GF-D8 (cell line): ENCODE data around the gene CNGA2.

Experiments
- DNase-seq: peaks from one replicate; lab custom pipeline; 2025; lab: John Stamatoyannopoulos, UW

CNGA2 gene

GRCh38 chrX:151712253-151712652 is 22.3 kb upstream of the CNGA2 start:
- no peak for DNase-seq

DNA sequence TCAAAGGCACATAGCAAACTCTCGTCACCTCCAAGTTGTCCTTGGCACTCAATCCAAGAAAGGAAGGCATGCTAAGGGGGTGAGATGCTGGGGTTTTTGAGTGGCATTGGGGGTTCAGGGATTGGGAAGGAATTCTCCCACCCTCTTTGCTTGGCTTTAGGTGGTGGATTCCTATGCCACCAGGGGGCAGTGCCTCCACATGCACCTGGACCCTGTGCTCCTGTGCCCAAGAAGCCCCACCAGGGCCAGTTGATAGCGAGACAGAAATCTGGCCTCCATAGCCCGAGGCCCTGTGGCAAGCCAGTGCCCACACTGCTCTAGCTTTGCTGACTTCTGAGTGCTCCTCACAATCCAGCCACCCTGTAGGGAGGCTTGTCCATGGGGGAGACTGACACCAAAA is 20.7 kb upstream of the CNGA2 start:
- DNase-seq, result no peak

DNA sequence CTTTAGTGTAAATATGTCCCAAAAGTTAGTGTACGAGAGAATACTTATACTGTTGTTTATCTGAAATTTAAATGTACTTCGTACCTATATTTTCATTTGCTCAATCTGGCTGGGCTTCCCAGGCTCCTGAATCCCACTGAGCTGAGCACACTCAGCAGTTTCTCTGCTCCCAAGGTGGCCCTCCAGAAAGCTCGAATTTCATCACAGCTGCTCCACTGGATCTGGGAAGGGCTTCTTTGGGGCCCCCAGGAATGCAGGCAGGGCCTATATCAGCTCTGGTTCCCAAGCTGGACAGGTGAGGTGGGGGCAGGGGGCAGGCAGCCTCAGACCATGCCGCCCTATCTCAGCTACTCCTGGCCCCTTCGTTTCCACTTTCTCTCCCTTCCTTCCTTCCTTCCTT is 20.2 kb upstream of the CNGA2 start:
- no peak for DNase-seq

- no peak for DNase-seq
Measured at GRCh38 chrX:151715752-151716151, 18.8 kb upstream of the CNGA2 start, which contains the start of gene FATE1. FATE1 (plus strand) TSS chrX:151716035; CDS start chrX:151716120, 85 bp downstream.

DNA sequence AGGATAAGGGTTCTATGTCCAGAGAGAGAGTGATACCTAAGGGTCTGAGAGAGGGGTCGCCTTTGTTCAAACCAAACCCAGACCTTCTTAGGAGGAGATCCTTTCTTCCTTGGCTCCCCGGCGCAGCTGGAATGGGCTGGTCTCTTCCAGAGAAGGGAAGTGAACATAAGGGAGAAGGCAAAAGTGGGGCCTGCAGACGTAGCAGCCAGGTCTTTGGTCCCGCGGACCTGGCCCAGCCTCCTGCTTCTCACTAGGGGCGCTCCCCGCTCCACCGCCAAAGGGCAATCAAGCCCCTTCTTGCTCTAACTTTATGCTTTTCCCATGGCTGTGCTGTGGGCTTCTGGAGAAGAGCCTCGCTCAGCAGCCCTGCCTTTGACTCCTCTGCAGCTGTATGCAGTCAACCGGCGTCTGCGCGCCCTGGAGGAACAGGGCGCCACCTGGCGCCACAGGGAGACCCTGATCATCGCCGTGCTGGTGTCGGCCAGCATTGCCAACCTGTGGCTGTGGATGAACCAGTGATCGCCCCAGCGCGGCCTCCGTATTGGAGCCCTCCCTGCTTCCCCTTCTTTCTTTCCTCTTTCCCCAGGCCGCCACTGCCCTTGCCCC is 12.2 kb upstream of the CNGA2 start:
- no peak for DNase-seq

GRCh38 chrX:151723156-151723760 is 11.3 kb upstream of the CNGA2 start:
- DNase-seq, result no peak

DNA sequence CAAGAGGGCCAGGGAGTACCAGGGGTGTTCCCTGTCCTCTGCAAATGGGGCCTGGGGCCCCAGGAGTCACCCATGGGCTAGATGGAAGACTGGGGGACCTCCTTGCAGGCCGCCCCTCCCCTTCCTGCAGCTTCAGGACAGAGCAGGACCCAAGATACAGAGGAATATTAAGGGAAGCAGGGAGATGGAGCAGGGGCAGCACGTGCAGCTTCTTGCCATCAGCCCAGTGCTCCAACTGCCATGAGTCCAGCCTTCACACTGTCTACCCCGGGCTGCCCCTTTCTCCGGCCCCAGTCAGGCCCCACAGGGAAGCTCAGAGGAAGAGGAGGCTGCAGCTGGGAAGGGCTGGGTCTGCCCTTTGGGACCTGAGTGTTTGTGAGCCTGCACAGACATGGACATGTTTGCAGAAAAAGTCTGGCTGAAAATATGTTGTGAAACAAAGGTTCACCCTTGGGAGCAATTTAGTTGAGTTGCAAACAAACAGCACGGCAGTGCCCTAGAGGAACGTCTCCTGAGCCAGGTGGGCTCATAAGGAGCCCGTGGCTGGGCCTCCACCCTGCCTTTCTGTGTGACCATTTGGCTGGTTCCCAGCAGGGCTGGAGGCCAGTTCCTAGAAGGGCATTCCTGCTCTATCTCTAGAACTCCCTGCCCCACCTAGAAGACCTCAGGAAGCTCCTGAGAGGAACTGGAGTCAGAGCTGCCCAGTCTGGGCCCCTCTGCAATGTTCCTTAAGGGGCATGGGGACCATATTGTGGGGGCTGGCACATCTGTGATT is 9.8 kb upstream of the CNGA2 start:
- no peak for DNase-seq

- no peak for DNase-seq
Measured at GRCh38 chrX:151725338-151725614, 9.3 kb upstream of the CNGA2 start.

- no peak for DNase-seq
Measured at GRCh38 chrX:151726751-151727150, 7.8 kb upstream of the CNGA2 start.

DNA sequence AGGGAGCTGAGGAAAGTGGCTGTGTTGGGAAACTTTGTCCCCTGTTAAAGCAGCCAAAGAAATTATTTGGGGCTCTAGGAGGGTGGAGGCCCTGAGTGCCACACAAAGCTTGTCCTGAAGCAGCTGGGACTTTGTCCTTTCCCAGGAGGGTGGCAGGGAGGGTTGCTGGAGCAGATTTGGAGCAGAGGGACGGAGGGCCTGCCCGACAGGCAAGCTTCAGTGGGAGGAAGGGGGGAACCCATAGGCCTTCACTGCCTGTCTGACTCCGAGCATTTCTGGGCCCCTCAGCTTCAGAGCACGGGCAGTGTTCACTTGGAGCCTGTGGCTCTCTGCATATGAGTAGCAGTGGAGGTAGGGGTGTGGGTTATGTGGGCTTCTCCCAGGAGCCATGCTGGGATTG is 7.2 kb upstream of the CNGA2 start:
- DNase-seq, result no peak

GRCh38 chrX:151729056-151729725 is 5.4 kb upstream of the CNGA2 start:
- no peak for DNase-seq

DNA sequence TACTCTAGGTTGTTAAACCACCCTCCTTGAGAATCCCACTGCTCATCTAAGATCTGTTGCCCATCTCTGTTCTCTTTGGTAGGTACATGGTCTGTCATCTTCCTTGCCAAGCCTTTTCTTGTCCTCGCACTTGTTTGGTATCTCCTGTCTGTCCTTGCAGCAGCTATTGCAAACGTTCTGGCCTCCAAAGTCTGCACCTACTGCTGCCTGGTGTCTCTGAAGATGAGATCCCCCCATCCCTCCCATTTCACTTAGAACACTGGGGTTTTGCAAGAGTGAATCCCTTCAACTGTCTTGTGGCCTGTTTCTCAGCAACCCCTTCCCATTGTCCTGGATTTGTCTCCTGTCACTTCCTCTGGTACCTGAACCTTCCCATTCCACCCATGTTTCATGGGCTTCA is 673 bp downstream of the CNGA2 start:
- no peak for DNase-seq

GRCh38 chrX:151736685-151737084 is 2.1 kb downstream of the CNGA2 start:
- no peak for DNase-seq

DNA sequence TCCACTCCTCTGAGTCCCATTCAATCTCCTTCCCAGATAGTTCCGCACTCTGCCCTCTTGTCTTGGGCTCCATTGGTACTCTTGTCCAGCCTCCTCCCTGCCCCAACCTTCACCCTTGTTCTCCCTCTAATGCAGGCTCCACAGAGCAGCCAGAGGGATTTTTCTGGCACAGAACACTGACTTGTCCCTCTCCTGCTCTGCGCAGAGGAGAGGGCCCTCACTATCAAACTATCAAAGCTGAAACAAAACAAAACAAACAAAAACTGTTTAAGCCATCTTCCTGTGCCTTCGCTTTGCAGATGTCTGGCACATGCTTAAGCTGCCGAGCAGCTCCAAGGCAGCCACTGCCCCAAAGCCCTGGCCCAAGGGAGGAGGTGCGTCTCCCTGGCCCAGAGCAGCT is 2.9 kb downstream of the CNGA2 start:
- no peak for DNase-seq

GRCh38 chrX:151738751-151739150 is 4.2 kb downstream of the CNGA2 start:
- DNase-seq, result no peak

DNA sequence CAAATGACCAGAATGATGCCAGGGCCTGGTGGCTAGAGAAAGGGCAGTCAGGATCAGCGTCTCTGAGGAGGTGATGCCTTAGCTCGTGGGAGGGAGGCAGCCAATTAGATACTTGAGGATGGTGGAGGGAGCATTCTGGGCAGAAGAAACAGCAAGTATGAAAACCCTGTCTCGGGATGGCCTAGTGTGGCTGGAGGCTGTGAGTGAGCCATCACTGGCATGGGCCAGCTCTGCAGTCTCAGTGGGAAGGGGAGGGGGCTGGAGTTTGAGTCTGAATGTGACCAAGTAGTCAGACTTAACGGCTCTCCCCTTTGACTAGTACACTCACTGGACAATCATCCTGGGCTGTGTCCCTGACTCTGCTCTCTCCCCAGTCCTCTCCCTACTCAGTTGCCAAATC is 7.1 kb downstream of the CNGA2 start:
- no peak for DNase-seq

DNA sequence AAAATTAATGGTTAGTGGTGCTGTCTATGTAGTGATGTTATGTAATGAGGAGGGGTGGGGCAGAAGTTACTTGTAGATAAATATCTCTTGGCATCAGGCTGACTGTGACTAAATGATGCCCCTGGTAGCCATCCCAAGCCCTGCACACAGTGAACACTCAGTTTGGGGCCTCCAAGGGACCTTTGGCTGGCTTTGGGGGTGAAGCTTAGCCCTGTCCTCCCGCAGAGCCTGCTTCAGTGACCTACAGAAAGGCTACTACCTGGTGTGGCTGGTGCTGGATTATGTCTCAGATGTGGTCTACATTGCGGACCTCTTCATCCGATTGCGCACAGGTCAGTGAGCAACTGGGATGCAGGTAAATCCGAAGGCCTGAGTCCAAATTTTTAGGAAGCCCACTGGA is 7.8 kb downstream of the CNGA2 start:
- no peak for DNase-seq

- DNase-seq, result no peak
Measured at GRCh38 chrX:151743651-151744470, 9.3 kb downstream of the CNGA2 start.

GRCh38 chrX:151745651-151746050 is 11.1 kb downstream of the CNGA2 start:
- DNase-seq, result no peak

DNA sequence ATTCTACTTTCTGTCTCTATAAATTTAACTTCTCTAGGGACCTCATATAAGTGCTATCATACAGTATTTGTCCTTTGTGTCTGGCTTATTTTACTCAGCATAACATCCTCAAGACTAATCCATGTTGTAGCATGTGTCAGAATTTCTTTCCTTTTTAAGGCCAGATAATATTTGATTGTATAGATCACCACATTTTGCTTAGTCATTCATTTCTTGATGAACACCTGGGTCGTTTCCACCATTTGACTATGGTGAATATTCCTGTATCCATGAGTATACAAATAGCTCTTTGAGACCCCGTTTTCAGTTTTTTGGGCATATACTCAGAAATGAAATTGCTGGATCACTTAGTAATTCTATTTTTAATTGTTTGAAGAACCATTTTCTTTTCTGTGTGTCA is 12.0 kb downstream of the CNGA2 start:
- no peak for DNase-seq

DNA sequence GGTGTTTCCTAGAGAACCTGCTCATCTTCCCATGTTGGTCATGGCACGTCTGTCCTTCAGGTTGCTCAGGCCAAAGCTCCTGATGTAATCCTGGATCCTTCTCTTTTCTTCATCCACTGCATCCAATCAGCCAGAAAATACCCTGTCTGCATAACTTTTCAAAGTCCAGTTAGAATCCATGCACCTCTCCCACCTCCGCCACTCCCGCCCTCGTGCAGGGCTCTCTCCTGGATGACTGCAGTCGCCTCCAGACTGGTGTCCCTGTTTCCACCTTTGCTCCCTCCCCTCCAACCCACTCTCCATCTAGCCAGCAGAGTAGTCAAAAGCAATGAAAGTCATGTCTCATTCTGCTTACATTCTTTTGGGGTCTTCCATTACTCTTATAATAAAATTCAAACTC is 16.0 kb downstream of the CNGA2 start:
- no peak for DNase-seq

- DNase-seq, result no peak
Measured at GRCh38 chrX:151752847-151753246, 18.3 kb downstream of the CNGA2 start.
